ENCODE results near the gene PPP2R5C.

PPP2R5C gene

GRCh38 chr14:101808020-101808641 is 46.6 kb downstream of the PPP2R5C start:
- Histone ChIP-seq H3K79me2 (ENCODE audit: control insufficient read depth, low read length) (peaks cover 34% of the 10 kb centered on the region), H3K9me3 (ENCODE audit: control insufficient read depth, insufficient read depth, low read length) (no peaks in the 10 kb centered on the region), H3K27me3 (ENCODE audit: control insufficient read depth, low read length) (no peaks in the 10 kb centered on the region), H4K20me1 (ENCODE audit: control insufficient read depth, insufficient read depth, low read depth, low read length) (peaks cover 12% of the 10 kb centered on the region; the same call in 1 of the 2 replicates), H3K4me1 (ENCODE audit: control insufficient read depth, low read length) (peaks cover 37% of the 10 kb centered on the region), H3K36me3 (ENCODE audit: control insufficient read depth, low read length) (peaks cover 28% of the 10 kb centered on the region), H3K27ac (ENCODE audit: low read depth, low read length) (peak overlapping the region; percentile 34), H3K4me2 (ENCODE audit: low read length) (peak overlapping the region; percentile 79), H3F3A (ENCODE audit: control insufficient read depth, insufficient read depth) (peaks cover 10% of the 10 kb centered on the region; the same call in 1 of the 2 replicates), H3K9me2 (replicated peaks; ENCODE audit: control insufficient read depth, low read length) (no peaks in the 10 kb centered on the region), H3K4me3 (ENCODE audit: low read length) (peak overlapping the region; percentile 31)
- no peak for TF ChIP-seq EZH2phosphoT487 (IDR thresholded peaks at IDR 0.05; ENCODE audit: borderline replicate concordance, low read length)
- no peak for TF ChIP-seq CTCF (IDR thresholded peaks at IDR 0.05; ENCODE audit: low read depth, low read length, poor library complexity, severe bottlenecking)

GRCh38 chr14:101808894-101809670 is 47.6 kb downstream of the PPP2R5C start:
- peak overlapping the region; percentile 88 for H3K27ac ChIP-seq (ENCODE audit: low read depth, low read length)
- H3F3A ChIP-seq (ENCODE audit: control insufficient read depth, insufficient read depth): peaks cover 10% of the 10 kb centered on the region; the same call in 1 of the 2 replicates
- no peak for TF ChIP-seq CTCF (IDR thresholded peaks at IDR 0.05; ENCODE audit: low read depth, low read length, poor library complexity, severe bottlenecking)
- no peak for TF ChIP-seq EZH2phosphoT487 (IDR thresholded peaks at IDR 0.05; ENCODE audit: borderline replicate concordance, low read length)
- H3K4me3 ChIP-seq (ENCODE audit: low read length): peak overlapping the region; percentile 75
- peaks cover 44% of the 10 kb centered on the region for H3K79me2 ChIP-seq (ENCODE audit: control insufficient read depth, low read length)
- H3K4me1 ChIP-seq (ENCODE audit: control insufficient read depth, low read length): peaks cover 47% of the 10 kb centered on the region
- no peaks in the 10 kb centered on the region for H3K9me3 ChIP-seq (ENCODE audit: control insufficient read depth, insufficient read depth, low read length)
- peak overlapping the region; percentile 79 for H3K4me2 ChIP-seq (ENCODE audit: low read length)
- H3K36me3 ChIP-seq (ENCODE audit: control insufficient read depth, low read length): peaks cover 38% of the 10 kb centered on the region
- H3K27me3 ChIP-seq (ENCODE audit: control insufficient read depth, low read length): no peaks in the 10 kb centered on the region
- no peaks in the 10 kb centered on the region for H3K9me2 ChIP-seq (replicated peaks; ENCODE audit: control insufficient read depth, low read length)
- peaks cover 21% of the 10 kb centered on the region; the same call in 1 of the 2 replicates for H4K20me1 ChIP-seq (ENCODE audit: control insufficient read depth, insufficient read depth, low read depth, low read length)

- Histone ChIP-seq H4K20me1 (ENCODE audit: control insufficient read depth, insufficient read depth, low read depth, low read length) (peaks cover 22% of the 10 kb centered on the region; the same call in 1 of the 2 replicates), H3K79me2 (ENCODE audit: control insufficient read depth, low read length) (peaks cover 52% of the 10 kb centered on the region), H3K27ac (ENCODE audit: low read depth, low read length) (peak overlapping the region; percentile 88), H3K27me3 (ENCODE audit: control insufficient read depth, low read length) (no peaks in the 10 kb centered on the region), H3K4me3 (ENCODE audit: low read length) (peak overlapping the region; percentile 75), H3K4me1 (ENCODE audit: control insufficient read depth, low read length) (peaks cover 55% of the 10 kb centered on the region), H3K4me2 (ENCODE audit: low read length) (peak overlapping the region; percentile 79), H3K9me3 (ENCODE audit: control insufficient read depth, insufficient read depth, low read length) (no peaks in the 10 kb centered on the region), H3F3A (ENCODE audit: control insufficient read depth, insufficient read depth) (peaks cover 10% of the 10 kb centered on the region; the same call in 1 of the 2 replicates), H3K36me3 (ENCODE audit: control insufficient read depth, low read length) (peaks cover 46% of the 10 kb centered on the region), H3K9me2 (replicated peaks; ENCODE audit: control insufficient read depth, low read length) (no peaks in the 10 kb centered on the region)
- TF ChIP-seq CTCF (IDR thresholded peaks at IDR 0.05; ENCODE audit: low read depth, low read length, poor library complexity, severe bottlenecking) (no peak), EZH2phosphoT487 (IDR thresholded peaks at IDR 0.05; ENCODE audit: borderline replicate concordance, low read length) (no peak)
Observed at GRCh38 chr14:101809671-101810514, 48.4 kb downstream of the PPP2R5C start.

All from DOHH2 (cell line).